HepG2 (cell line): ENCODE measurements around the gene ARHGAP30. TPM values are rescaled to one million over a fixed set of nuclear protein-coding genes. Genes with fewer than 3 reads are reported as not detected.

Source experiments
- ATAC-seq: fragments of 200-7000 bp; cut with Tn5 transposase; 3 replicates; pipeline ENCODE4 v1.9.1; 2020; ENCODE audit warnings: mild to moderate bottlenecking, moderate library complexity
- BruUV-seq: library from RNA; stranded (reverse); fragments of 400-500 nt; replicated peaks from 2 replicates; lab custom pipeline; 2021; lab: Mats Ljungman, UMichigan
- CTCF ChIA-PET: fragments of 300-600 bp; formaldehyde crosslinking; extraction: SDS; loops from one replicate; lab custom pipeline; 2021; ENCODE audit warnings: low total read pairs, inconsistent platforms, low intra/inter-chr PET ratio; lab: Yijun Ruan, JAX
- POLR2A ChIA-PET: fragments of 350-600 bp; sonication (Branson Sonifier 250); formaldehyde crosslinking; loops from one replicate; lab custom pipeline; 2020; ENCODE audit warnings: antibody characterized with exemption, inconsistent platforms; lab: Yijun Ruan, JAX
- DNase-seq: peaks from one replicate; pipeline ENCODE4 v3.0.0-alpha.2; 2015; ENCODE audit warnings: low spot score
- FAIRE-seq: peaks from 3 replicates; lab custom pipeline; 2011; peaks lifted over from hg19 to GRCh38; lab: Jason Lieb, UNC
- H2AFZ ChIP-seq: one replicate; pipeline ENCODE4 v1.6.1; 2011; ENCODE audit warnings: low read length, inconsistent platforms
- H3K27ac ChIP-seq: fragments of 300-600 bp; 3 replicates; pipeline ENCODE4 v1.8.0; 2011; ENCODE audit warnings: mixed run types, mild to moderate bottlenecking, mixed read lengths, low read length, inconsistent platforms; ENCODE audit not compliant: insufficient read depth; ENCODE audit errors: extremely low read length
- H3K27me3 ChIP-seq, 2 experiments: fragments of 200-600 bp in 1 of 2; 2 replicates in 1 of 2; 3 replicates in 1 of 2; pipeline versions ENCODE4 v1.6.0 to v1.8.0; 2011; ENCODE audit warnings: low read length in 2 of 2, mild to moderate bottlenecking in 2 of 2, moderate library complexity in 2 of 2, inconsistent platforms in 1 of 2; ENCODE audit not compliant: insufficient read depth in 2 of 2, control insufficient read depth in 1 of 2
- H3K36me3 ChIP-seq, 2 experiments: fragments of 200-600 bp in 1 of 2; replicated peaks in 1 of 2; 2 replicates in 1 of 2; 3 replicates in 1 of 2; pipeline versions ENCODE4 v1.5.1 to v1.8.0; 2011; ENCODE audit warnings: low read length in 2 of 2, inconsistent platforms in 1 of 2; ENCODE audit not compliant: insufficient read depth in 2 of 2, control insufficient read depth in 1 of 2
- H3K4me1 ChIP-seq: 2 replicates; pipeline ENCODE4 v1.5.1; 2012; ENCODE audit warnings: low read length, inconsistent platforms; ENCODE audit not compliant: insufficient read depth
- H3K4me2 ChIP-seq: 2 replicates; pipeline ENCODE4 v1.6.0; 2011; ENCODE audit warnings: low read depth, low read length, inconsistent platforms
- H3K4me3 ChIP-seq, 3 experiments: fragments of 200-600 bp in 1 of 3; sonication (generic), shearing (Covaris generic) in 1 of 3; replicated peaks in 1 of 3; 2 replicates each; pipeline ENCODE4 v1.5.1; 2011 to 2016; ENCODE audit warnings: low read length in 3 of 3, inconsistent platforms in 2 of 3, low read depth in 2 of 3, mild to moderate bottlenecking in 2 of 3, control low read depth in 1 of 3, mixed read lengths in 1 of 3; ENCODE audit not compliant: insufficient read depth in 1 of 3
- H3K79me2 ChIP-seq: one replicate; pipeline ENCODE4 v1.6.1; 2011; ENCODE audit warnings: low read length, inconsistent platforms; ENCODE audit not compliant: insufficient read depth
- H3K9ac ChIP-seq: 2 replicates; pipeline ENCODE4 v1.6.0; 2011; ENCODE audit warnings: mild to moderate bottlenecking, low read depth, low read length, inconsistent platforms; ENCODE audit not compliant: insufficient read depth
- H3K9me3 ChIP-seq: 2 replicates; pipeline ENCODE4 v1.5.1; 2012; ENCODE audit warnings: mild to moderate bottlenecking, low read length
- H4K20me1 ChIP-seq: 2 replicates; pipeline ENCODE4 v1.6.0; 2011; ENCODE audit warnings: inconsistent platforms, mild to moderate bottlenecking, low read length, moderate library complexity; ENCODE audit not compliant: insufficient read depth
- CBX2 ChIP-seq, 2 experiments: fragments of 200-600 bp in 1 of 2; sonication (generic); formaldehyde crosslinking in 1 of 2; IDR thresholded peaks; 2 replicates each; pipeline versions ENCODE4 v1.7.0 to v1.8.1; 2018 to 2022; ENCODE audit warnings: low read depth in 2 of 2, low read length in 1 of 2, mild to moderate bottlenecking in 1 of 2, missing genetic modification reagents in 1 of 2
- CREB3 ChIP-seq: sonication (generic); formaldehyde crosslinking; IDR thresholded peaks from 2 replicates; pipeline ENCODE4 v1.5.0; 2020; ENCODE audit warnings: missing genetic modification reagents
- FOSL2 ChIP-seq: sonication (generic); formaldehyde crosslinking; IDR thresholded peaks from 2 replicates; pipeline ENCODE4 v1.4.0; 2020; ENCODE audit warnings: missing genetic modification reagents
- SATB2 ChIP-seq: sonication (generic); formaldehyde crosslinking; IDR thresholded peaks from 2 replicates; pipeline ENCODE4 v1.5.0; 2020; ENCODE audit warnings: missing genetic modification reagents
- USF2 ChIP-seq, 2 experiments: sonication (generic) in 1 of 2; formaldehyde crosslinking in 1 of 2; IDR thresholded peaks; 2 replicates each; pipeline versions ENCODE4 v1.5.1 to v1.6.1; 2011 to 2020; ENCODE audit warnings: borderline replicate concordance in 1 of 2, low read depth in 1 of 2, low read length in 1 of 2, mild to moderate bottlenecking in 1 of 2, missing genetic modification reagents in 1 of 2, moderate library complexity in 1 of 2
- ZNF224 ChIP-seq: sonication (generic); formaldehyde crosslinking; IDR thresholded peaks from 2 replicates; pipeline ENCODE4 v1.5.0; 2020; ENCODE audit warnings: mild to moderate bottlenecking, missing genetic modification reagents
- ZNF768 ChIP-seq: sonication (generic); formaldehyde crosslinking; IDR thresholded peaks from 2 replicates; pipeline ENCODE4 v1.4.0; 2020; ENCODE audit warnings: missing genetic modification reagents
- WGBS: methylation state at CpG from one replicate; pipeline ENCODE4 v1.1.6; 2017; ENCODE audit warnings: low lambda C conversion rate; 5-methylcytosine and 5-hydroxymethylcytosine counted together
- in situ Hi-C: cut with HindIII; loops from 2 replicates; pipeline ENCODE4 v1.10.0; 2017; ENCODE audit warnings: low pct_unique_long_range_greater_than_20kb; ENCODE audit not compliant: extremely low pct_ligation_motif_present
- intact Hi-C: fragments of 100-400 bp; cut with micrococcal nuclease; formaldehyde crosslinking; loops from one replicate; pipeline ENCODE4 v1.10.0; 2022; ENCODE audit not compliant: unreplicated experiment
- polyA plus RNA-seq, 8 experiments: library from polyadenylated mRNA; depleted of rRNA in 3 of 8; stranded (reverse) in 7 of 8; unstranded in 1 of 8; fragments of >200 nt; fragmentation: Illumina TruSeq in 4 of 8; extraction: Trizol in 4 of 8; gene quantifications; 2 replicates each; pipeline versions ENCODE4 v1.2.1 to v1.2.3, GENCODE V29; 2011 to 2016; ENCODE audit warnings: low read depth in 4 of 8, missing spikeins in 1 of 8, mixed read lengths in 1 of 8; ENCODE audit not compliant: insufficient read depth in 1 of 8
- total RNA-seq, 5 experiments: library from RNA; depleted of rRNA; stranded (reverse); fragments of >200 nt; fragmentation: Illumina TruSeq; extraction: Trizol; gene quantifications; 2 replicates each; pipeline ENCODE4 v1.2.3, GENCODE V29; 2016; ENCODE audit warnings: low read depth in 1 of 5
- TF ChIP-seq, protein P1 (sequence below): sonication (generic); formaldehyde crosslinking; IDR thresholded peaks from 2 replicates; pipeline ENCODE4 v1.5.1; 2020; ENCODE audit warnings: mild to moderate bottlenecking, missing genetic modification reagents, moderate library complexity
- TF ChIP-seq, protein P2 (sequence below): sonication (generic); formaldehyde crosslinking; IDR thresholded peaks from 2 replicates; pipeline ENCODE4 v1.4.0; 2020; ENCODE audit warnings: missing genetic modification reagents, mild to moderate bottlenecking, borderline replicate concordance
- TF ChIP-seq, protein P3 (sequence below): conservative IDR thresholded peaks from 2 replicates; pipeline ENCODE4 v1.6.1; 2018; ENCODE audit warnings: missing genetic modification reagents

Gene ARHGAP30
- total and polyA plus RNA-seq, 2 of the 13 experiments (the other 11 are each of a cell fraction or from before 2014, with no cell fraction given): 0.13 to 0.20 TPM

GRCh38 chr1:161051219-161051618 lies 18.5 kb downstream of the ARHGAP30 start:
- H3K4me3 ChIP-seq: no peak overlapping the region; a peak in 1 of 6 replicates
- H3K9ac ChIP-seq: no peak overlapping the region
- H3K4me1 ChIP-seq: peaks cover 18% of the 10 kb centered on the region
- CTCF ChIA-PET: no interaction called here
- peak; percentile 24; the same call in 2 of the 3 replicates for ATAC-seq
- peak overlapping the region; percentile 58 for H3K4me2 ChIP-seq
- H3K79me2 ChIP-seq: no peaks in the 10 kb centered on the region
- no TSS peak for BruUV-seq
- in situ Hi-C loops: loop anchor here (5.0 kb wide), 1 partner anchor 51 kb away; no protein-coding TSS in a partner anchor
- 54% methylated on average over 5 of the region's 10 CpGs for WGBS
- TF ChIP-seq, protein P1, sequence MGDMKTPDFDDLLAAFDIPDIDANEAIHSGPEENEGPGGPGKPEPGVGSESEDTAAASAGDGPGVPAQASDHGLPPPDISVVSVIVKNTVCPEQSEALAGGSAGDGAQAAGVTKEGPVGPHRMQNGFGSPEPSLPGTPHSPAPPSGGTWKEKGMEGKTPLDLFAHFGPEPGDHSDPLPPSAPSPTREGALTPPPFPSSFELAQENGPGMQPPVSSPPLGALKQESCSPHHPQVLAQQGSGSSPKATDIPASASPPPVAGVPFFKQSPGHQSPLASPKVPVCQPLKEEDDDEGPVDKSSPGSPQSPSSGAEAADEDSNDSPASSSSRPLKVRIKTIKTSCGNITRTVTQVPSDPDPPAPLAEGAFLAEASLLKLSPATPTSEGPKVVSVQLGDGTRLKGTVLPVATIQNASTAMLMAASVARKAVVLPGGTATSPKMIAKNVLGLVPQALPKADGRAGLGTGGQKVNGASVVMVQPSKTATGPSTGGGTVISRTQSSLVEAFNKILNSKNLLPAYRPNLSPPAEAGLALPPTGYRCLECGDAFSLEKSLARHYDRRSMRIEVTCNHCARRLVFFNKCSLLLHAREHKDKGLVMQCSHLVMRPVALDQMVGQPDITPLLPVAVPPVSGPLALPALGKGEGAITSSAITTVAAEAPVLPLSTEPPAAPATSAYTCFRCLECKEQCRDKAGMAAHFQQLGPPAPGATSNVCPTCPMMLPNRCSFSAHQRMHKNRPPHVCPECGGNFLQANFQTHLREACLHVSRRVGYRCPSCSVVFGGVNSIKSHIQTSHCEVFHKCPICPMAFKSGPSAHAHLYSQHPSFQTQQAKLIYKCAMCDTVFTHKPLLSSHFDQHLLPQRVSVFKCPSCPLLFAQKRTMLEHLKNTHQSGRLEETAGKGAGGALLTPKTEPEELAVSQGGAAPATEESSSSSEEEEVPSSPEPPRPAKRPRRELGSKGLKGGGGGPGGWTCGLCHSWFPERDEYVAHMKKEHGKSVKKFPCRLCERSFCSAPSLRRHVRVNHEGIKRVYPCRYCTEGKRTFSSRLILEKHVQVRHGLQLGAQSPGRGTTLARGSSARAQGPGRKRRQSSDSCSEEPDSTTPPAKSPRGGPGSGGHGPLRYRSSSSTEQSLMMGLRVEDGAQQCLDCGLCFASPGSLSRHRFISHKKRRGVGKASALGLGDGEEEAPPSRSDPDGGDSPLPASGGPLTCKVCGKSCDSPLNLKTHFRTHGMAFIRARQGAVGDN (CRISPR knock-in tag): 0 out of 2 replicates have a peak, but pooled peaks have one; percentile 13
- TF ChIP-seq, protein P2, sequence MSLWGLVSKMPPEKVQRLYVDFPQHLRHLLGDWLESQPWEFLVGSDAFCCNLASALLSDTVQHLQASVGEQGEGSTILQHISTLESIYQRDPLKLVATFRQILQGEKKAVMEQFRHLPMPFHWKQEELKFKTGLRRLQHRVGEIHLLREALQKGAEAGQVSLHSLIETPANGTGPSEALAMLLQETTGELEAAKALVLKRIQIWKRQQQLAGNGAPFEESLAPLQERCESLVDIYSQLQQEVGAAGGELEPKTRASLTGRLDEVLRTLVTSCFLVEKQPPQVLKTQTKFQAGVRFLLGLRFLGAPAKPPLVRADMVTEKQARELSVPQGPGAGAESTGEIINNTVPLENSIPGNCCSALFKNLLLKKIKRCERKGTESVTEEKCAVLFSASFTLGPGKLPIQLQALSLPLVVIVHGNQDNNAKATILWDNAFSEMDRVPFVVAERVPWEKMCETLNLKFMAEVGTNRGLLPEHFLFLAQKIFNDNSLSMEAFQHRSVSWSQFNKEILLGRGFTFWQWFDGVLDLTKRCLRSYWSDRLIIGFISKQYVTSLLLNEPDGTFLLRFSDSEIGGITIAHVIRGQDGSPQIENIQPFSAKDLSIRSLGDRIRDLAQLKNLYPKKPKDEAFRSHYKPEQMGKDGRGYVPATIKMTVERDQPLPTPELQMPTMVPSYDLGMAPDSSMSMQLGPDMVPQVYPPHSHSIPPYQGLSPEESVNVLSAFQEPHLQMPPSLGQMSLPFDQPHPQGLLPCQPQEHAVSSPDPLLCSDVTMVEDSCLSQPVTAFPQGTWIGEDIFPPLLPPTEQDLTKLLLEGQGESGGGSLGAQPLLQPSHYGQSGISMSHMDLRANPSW (CRISPR knock-in tag): no peak
- TF ChIP-seq USF2 (IDR thresholded peaks at IDR 0.05; ENCODE audit: low read depth, low read length) (no peak), USF2 (CRISPR knock-in tag; IDR thresholded peaks at IDR 0.05; ENCODE audit: borderline replicate concordance) (no peak), ZNF224 (no peak), CBX2 (IDR thresholded peaks at IDR 0.05; ENCODE audit: low read depth, low read length) (no peak), CBX2 (CRISPR knock-in tag; IDR thresholded peaks at IDR 0.05; ENCODE audit: low read depth) (no peak), CREB3 (CRISPR knock-in tag) (no peak), SATB2 (CRISPR knock-in tag) (no peak), FOSL2 (CRISPR knock-in tag) (no peak), ZNF768 (CRISPR knock-in tag) (0 out of 2 replicates have a peak, but pooled peaks have one; percentile 12)
- TF ChIP-seq, protein P3, sequence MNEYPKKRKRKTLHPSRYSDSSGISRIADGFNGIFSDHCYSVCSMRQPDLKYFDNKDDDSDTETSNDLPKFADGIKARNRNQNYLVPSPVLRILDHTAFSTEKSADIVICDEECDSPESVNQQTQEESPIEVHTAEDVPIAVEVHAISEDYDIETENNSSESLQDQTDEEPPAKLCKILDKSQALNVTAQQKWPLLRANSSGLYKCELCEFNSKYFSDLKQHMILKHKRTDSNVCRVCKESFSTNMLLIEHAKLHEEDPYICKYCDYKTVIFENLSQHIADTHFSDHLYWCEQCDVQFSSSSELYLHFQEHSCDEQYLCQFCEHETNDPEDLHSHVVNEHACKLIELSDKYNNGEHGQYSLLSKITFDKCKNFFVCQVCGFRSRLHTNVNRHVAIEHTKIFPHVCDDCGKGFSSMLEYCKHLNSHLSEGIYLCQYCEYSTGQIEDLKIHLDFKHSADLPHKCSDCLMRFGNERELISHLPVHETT (CRISPR knock-in tag): no peak
- H3K27ac ChIP-seq: no peak overlapping the region
- no peaks in the 10 kb centered on the region for H4K20me1 ChIP-seq
- no peaks in the 10 kb centered on the region; a peak in 1 of 5 replicates for H3K27me3 ChIP-seq
- no peaks in the 10 kb centered on the region for H3K36me3 ChIP-seq
- POLR2A ChIA-PET: interaction anchor here (1.0 kb wide), 1 partner anchor 30 kb away, joined by 4 read pairs; the partner anchor contains the start of gene F11R
- DNase-seq: no peak
- no peak for FAIRE-seq
- no peak overlapping the region for H2AFZ ChIP-seq
- H3K9me3 ChIP-seq: no peaks in the 10 kb centered on the region
- intact Hi-C loops: no loop called here
